ENCODE data around the gene CAMTA1.

- TF ChIP-seq CTCF (IDR thresholded peaks at IDR 0.05; ENCODE audit: low read length) (no peak), EZH2phosphoT487 (IDR thresholded peaks at IDR 0.05; ENCODE audit: low read length) (no peak), EZH2 (optimal IDR thresholded peaks at IDR 0.05; ENCODE audit: low read depth, low read length) (no peak)
Observed at GRCh38 chr1:7079637-7080036, 294.4 kb downstream of the CAMTA1 start.
